Midbrain (tissue), 1 donor: Measurements from ENCODE around the gene COMP.

Experiments
- DNase-seq: peaks from one replicate; lab custom pipeline; 2025; lab: John Stamatoyannopoulos, UW

Gene COMP

DNA sequence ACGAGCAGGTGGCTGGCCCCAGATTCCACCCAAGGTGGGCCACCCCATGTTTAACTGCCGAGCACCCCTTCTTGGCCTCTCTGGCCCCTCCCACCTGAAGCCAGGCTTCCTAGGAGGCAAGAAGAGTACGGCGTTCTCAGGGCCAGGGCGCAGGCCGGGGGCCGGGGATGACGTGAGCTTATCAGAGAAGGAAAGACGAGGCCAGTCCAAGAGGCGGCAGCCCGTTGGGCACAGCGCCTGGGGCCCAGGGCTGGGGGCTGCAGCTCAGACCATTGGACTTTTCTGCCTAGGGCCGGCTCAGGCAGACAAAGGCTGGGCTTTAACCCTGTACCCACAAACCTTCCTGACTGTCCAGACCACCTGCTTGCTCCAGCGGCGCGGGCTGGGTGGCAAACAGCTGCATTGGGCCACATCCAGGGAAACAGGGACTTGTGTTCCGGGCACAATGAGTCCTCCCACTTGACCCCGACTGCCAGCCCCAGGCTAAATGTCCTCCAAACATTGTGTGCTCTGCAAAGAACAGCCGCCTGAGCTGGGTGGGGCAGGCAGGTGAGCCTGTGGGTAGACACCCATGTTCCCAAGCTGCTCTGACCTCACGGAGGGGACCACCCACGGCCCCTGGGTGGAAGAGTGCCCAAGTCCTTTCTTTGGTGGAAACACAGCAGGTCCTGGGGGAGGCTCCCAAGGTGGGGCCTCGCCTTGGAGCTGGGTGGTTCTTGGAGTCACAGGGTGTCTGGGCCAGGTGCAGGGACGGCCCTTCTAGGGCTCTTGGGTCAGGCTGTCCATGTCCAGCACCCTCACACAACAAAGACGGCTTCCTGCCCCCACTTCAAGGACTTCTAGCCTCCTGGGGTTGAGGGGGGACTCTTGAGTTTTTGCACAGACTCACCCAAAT is 21.9 kb downstream of the COMP start:
- DNase-seq: no peak

- DNase-seq: no peak
These were observed 22.9 kb downstream of the COMP start for GRCh38 chr19:18768046-18768771.

DNA sequence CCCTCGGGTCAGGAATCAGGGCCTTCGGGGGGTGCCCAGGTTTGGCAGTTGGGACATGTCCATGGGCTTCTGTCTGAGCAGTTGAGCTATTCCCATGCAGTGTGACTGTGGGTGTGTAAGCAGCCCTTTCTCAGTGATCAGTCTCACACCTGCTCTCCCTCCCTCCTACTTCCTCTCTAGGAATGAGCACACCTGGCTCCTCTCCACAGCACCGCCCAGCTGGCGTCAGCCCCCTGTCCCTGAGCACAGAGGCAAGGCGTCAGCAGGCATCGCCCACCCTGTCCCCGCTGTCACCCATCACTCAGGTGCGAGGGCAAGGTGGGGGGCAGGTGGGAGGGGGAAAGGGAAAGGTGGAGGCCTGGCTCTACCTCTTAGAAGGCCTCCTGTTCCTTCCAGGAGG is 25.9 kb downstream of the COMP start:
- DNase-seq: no peak

DNA sequence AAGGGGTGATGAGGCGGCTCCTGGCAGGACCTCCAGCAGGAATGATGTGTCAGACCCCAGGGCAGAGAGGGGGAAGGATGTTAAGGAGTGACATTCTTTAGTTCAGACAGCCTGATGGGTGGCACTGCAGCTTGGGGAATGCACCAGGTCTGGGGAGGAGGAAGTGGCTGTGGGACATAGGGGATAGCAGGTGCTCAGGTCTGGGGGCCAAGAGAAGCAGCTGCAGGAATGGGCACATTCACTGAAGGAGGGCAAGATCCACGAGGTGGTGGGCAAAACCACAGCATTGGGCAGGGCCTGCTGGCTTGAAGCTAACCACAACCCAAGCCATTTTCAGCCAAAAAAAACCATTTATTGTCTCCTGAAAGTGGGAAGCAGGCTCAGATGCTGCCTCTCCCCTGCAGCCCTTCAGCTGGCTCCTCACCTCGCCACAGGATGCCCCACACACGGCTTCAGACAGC is 26.5 kb downstream of the COMP start:
- no peak for DNase-seq

DNA sequence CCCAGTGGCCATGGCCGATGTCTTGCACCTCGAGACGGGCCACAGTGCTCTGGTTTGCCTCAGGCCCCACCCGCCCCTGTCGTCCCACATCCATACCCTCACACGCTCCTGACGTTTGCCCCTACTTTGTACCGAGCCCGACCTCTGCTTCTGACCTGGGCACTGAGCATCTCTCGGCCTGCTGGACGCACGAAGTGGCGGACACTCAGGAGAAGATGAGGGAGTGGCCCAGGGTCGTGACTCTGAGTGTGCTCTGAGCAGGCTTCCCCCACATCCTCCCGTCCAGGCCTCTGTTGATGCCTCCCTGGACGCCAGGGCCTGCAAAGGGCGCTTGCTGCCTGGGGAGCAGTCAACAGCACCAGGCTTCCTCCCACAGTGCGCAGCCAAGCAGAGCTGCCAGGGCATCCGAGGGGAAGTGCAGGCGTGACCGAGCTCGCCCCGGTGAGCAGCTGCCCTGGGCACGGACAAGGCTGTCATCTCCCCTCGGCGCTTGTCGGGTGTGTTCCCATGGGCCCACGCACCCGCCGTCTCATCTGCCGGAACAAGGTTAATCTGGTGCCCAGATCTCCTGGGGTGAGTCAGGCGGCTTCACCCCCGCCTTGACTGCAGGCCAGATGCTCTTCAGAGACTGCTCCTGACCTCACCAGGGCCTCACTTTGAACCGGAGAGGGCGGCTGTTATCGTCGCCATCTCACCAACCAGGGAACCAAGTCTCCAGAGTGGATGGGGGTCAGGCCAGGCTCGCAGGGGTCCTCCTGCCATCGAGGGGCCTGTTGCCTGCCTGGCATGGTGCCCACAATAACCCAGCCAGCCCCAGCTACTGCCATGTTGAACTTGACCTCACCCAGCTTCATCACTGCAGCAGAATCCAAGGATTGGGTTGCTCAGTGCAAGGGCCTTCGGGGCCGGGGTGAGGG is 27.2 kb downstream of the COMP start:
- no peak for DNase-seq

GRCh38 chr19:18762125-18763023 is 28.7 kb downstream of the COMP start:
- peak; percentile 33 for DNase-seq

DNA sequence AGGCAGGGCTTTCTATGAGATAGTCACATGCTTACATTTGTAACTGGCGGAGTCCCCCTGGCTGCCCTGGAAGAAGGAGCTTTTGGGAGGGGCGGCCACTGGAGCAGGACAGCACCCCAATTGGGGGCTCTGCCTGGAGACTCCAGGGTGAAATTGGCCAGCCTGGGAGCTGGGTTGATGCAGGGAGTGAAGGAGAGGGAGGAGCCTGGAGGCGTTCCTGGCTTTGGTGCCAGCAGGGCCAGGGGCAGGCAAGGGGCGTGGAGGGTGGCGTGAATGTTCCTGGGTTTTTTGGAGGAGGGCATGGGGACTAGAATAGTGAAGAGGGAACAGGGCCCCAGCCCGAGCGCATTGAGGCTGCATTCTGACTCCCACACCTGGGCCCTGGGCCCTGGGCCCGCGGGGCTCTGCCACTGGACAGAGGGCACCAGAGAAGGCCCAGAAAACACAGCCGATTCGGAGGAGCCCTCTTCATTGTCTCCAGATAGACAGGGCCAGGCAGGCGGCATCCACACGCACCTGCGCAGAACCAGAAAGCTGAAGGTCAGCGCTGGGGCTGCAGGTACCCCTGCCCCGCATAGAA is 29.5 kb downstream of the COMP start:
- DNase-seq: no peak

DNA sequence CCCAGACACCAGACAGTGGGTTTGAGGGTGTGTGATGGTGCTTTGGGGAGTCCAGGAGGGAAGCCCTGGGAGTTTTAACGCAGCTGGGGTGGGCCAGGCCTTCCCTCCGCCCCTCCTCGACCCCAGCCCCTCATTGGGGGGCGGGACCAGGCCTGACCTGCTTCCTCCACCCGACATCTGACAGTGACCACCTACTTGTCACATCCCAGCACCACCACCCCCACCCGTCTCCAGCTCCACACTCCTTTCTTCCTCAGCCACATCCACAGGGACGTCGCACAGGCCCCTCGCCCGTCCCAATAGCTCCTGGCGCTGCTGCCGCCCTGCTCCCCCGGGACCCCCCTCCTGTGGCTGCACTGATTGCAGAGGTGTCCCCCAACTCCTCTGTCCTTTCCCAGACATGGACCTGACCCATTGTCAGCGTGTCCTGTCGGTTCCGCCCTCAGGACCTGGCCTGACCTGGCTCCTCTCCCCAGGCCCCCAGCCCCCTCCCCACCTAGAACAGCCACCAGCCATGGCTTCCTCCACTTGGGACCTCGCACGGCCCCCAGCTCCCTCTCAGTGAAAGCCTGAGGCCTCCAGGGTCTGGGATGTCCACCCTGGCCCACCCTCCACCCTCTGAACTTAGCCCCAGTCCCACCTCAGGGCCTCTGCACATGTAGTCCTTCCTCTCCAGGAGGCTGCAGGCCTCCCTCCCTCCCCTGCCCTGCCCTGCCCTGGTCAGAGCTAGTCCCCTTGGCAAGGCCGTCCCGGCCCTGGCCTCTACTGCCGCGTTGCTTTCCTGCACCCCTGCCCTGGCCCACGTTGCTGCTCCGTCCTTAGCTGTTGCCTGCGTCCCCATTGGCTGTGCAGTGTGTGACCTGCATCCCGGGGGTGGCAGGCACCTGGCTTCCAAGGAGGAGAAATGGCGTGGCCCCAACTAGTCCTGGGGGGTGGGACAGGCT is 30.4 kb downstream of the COMP start:
- DNase-seq: no peak

GRCh38 chr19:18759995-18760426 is 31.1 kb downstream of the COMP start:
- no peak for DNase-seq

GRCh38 chr19:18759304-18759994 is 31.7 kb downstream of the COMP start:
- no peak for DNase-seq

- DNase-seq: no peak
These were observed 34.2 kb downstream of the COMP start for GRCh38 chr19:18756896-18757295.

- DNase-seq: no peak
These were observed 36.6 kb downstream of the COMP start for GRCh38 chr19:18754501-18754900.

DNA sequence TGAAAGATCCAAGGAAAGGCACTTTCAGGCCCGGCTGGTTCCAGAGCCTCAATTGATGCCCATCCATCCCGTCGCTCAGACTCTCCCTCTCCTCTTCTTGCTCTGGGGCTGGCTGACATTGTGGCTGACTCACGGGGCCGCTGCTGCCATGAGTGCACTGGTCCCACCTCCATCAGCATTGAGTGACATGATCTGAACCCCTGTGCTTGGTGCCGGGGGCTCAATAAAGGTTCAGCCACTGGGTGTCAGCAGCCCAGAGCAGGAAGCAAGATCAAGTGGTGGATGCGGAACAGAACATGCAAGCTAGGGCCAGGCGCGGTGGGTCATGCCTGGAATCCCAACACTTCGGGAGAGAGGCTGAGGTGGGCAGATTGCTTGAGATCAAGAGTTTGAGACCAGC is 39.5 kb downstream of the COMP start:
- no peak for DNase-seq

DNA sequence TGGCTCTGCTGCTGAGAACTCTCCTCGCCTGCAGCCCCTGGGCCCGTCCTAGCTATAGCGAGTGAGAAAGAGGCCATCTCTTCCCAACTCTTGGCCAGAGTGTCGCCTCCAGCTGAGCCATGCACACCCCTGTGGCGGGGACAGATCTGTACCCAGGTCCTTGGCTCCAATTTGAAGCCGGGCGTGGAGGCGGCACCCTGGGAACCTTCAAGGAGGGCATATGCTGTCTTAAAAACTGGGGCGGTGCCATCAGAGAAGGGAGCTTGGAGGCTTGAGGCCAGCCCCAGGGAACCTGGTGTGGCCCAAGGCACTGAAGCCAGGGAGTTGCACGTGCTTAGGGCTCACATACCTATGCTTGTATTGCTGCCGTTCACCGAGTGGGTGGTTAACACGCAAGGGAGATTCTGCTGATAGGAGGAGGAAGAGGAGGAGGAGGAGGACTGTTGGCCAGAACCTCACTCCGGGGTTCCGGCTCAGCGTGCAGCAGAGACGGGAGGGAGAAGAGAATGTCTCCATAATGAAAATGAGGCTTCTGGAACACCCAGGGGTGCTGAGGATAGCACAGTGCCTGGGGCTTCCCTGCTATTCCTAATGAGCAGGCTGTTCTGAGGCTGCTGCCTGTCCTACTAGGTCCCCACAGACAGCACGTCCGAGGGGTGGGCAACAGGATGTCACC is 40.7 kb downstream of the COMP start:
- DNase-seq: no peak

DNA sequence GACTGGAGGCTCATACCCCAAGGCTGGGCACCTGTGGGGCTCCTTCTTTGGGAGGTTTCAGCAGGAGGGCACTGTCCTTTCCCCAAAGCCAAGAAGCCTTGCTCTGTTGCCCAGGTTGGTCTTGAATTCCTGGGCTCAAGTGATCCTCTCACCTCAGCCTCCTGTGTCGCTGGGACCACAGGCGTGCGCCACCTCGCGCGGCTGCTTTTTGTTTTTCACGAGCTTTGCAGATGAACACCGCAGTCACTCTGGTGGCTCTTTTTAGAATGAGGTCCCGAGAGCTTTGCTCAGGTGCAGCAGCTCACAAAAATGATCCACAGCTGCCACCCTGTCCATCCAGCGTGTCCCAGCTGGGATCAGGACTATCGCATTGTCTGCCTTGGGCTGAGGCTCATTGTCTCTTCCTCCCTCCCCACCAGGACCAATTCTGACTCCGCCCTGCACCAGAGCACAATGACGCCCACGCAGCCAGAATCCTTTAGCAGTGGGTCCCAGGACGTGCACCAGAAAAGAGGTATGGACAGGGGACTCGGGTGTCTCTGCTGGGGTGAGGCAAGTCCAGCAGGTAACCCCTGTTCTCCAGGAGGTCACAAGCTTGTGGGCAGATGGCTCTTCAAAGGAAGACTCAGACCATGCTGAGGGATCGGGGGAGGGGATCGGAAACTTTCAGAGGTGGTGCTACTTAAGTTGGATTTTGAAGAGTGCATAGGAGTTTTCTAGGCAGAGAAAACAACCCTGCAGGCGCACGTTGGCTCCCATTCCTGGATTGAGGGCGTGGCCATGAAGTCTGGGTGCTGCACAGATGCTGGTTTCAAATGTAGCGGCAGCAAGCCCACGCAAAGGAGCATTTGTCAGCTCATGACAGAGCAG is 41.5 kb downstream of the COMP start:
- DNase-seq: no peak

DNA sequence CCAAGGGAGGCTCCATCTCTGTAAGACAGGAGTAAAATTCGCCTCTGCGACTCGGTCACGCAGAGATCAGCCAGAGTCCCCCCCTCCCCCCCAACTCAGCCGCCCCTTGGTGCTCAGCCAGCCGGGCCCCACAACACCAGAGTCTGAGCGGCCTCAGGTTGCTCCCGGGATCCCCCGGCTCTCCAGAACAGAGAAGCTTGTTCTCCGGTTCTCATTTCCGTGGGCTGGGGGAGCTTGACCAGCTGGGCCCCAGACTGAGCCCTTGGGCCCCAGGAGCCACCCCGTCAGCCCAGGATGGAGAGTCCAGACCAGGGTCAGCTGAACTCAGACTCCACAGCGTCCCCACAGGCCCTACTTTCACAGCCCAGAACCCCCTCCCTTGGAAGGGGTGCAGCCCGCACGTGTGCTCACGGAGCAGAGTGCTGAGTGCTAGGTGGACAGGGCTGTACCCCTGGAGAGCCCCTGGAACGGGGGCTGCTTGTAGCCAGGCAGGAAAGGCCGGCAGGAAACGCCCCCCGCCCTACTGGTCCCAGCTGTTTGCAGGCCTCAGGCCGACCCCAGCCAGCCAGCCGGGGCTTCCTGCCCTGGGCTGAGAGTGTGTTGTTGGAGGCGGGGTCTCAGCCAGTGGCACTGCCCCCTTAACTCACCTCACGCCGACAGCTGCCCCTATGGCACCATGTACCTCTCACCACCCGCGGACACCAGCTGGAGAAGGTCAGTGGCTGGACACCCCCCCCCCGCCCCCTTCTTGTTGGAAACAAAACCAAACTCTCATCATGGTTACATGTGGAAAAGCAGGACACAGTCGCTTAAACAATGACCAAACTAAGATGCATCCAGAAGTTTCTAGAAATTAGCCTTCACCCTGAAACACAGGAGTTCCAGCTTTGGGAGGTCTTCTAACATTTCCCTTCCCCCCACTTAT is 44.4 kb downstream of the COMP start:
- no peak for DNase-seq
